Measurements from ENCODE around the gene ZNF70.

Gene ZNF70

DNA sequence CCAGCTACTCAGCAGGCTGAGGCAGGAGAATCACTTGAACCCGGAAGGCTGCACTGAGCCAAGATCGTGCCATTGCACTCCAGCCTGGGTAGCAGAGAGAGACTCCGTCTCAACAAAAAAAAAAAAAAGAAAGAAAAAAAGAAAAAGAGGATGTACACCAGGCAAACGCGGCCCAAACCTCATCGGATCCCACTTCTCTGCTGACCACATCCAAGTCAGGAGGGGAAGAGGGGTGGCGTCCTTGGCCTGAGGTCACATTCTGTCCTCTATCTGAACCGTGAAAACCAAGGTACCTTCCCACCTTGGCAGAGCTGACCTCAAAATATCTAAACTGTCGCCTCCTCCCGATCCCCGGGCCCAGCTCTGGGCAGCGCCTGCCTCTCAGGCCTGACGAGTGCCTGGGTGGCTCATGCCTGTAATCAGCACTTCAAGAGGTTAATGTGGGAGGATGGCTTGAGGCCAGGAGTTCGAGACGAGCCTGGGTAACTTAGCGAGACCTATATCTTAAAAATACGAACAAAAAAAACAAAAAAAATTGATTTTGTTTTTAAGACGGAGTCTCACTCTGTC lies 35.0 kb downstream of the ZNF70 start:
- no peak for DNase-seq

DNA sequence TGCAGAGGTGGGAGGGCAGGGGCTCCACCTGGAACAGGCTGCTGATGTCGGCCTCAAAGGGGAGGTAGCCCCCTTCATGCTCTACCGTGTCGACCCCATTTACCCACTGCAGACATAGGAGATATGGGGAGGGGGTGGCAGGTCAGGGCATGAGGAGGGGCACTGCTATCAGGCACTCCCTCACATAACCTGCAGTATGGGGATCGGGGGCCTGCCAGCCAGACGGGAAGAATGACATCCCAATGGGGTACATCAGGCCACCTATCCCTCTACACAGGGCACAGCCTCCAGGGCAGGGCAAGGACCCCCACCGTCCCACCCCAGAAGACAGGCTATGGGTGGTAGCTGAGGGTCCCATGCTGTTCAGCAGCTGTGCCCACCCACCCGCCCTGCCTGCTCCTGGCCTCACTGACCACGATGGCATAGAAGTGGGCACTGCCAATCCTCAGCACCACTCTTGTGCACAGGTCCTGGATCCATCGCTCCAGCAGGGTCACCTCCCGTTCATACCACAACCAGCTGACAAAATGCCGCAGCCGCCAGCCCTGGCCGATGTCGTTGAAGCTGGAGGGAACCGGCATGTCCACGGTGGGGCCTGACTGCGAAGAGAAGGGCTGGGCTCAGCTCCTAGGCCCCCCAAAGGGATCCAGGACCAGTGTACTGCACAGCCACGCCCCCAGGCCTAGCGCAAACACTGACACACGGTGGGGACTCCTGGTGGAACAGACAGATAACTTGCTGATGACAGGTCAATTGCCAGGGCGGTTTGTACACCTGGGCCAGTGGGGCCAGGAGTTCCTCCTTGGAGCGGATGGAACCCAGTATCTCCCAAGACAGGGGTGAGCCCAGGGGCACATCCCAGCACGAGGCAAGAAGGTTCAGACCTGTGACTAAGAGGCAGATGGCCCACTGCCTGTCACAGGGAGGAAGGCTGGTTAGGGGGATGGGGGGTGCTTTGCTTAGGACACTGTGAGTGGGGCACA lies 36.0 kb downstream of the ZNF70 start:
- no peak for DNase-seq

DNA sequence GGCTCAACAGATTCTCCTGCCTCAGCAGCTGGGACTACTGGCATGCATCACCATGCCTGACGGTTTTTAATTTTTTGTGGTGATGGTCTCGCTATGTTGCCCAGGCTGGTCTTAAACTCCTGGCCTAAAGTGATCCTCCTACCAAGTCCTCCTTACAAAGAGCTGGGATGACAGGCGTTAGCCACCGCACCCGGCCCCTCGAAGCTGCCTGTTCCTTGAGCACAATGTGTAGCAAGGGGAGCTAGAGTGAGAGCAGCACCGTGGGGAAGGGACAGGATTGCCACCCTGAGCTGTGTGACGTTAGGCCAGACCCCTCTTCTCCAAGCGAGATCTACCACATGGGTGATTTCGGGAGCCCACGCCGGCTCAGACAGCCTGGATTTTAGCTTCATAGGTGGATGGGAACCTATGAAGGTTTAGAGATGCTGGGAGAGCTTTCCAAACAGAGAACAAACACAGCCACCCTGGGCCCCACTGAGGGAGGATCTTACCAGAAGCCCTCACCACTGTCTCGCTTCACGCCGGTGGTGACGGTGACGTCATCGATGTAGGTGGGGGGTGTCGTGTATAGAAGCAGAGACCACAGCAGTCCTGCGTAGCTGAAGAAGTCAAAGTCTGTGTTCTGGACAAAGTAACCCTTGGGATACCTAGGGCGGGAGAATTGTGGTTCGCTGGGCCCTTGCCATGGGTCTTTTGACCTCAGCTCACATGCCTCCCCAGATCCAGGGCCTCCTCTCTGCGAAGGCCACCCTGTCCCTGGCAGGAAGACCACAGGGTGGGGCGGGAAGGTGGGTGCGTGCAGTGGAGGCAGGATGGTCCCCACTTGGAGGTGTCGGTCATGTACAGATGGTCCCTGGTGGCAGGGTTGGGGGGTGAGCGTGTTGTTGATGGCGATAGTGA lies 37.0 kb downstream of the ZNF70 start:
- no peak for DNase-seq

DNA sequence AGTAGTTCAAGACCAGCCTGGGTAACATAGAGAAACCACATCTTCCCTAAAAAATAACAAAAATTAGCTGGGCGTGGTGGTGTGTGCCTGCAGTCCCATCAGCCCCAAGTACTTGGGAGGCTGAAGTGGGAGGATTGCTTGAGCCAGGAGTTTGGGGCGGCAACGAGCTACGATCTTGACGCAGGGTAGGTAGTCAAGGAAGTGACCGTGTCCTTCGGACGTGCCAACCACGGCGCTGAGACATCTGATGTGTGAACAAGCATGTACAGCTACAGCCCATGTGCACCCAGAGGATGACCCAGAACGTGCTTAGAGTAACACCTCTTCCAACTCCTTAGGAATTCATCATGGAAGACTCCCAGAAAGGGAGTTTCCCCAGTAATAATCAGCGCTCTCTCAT lies 38.7 kb downstream of the ZNF70 start:
- DNase-seq, result no peak

DNA sequence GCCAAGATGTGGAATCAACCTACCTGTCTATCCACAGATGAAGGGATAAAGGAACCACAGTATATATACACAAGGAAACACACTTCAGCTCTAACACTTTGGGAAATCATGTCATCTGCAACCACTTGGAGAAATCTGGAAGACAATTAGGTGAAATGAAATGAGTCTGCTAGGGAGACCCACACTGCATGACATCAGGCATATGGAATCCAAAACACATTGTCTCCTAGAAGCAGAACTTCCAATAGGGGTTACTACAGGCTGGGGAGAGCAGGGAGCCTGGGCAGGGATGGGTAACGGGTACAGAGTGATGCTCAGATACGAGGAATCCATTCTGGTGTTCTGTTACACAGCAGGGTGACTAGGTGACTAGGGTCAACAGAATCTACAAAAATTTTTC lies 41.8 kb downstream of the ZNF70 start:
- DNase-seq, result no peak

DNA sequence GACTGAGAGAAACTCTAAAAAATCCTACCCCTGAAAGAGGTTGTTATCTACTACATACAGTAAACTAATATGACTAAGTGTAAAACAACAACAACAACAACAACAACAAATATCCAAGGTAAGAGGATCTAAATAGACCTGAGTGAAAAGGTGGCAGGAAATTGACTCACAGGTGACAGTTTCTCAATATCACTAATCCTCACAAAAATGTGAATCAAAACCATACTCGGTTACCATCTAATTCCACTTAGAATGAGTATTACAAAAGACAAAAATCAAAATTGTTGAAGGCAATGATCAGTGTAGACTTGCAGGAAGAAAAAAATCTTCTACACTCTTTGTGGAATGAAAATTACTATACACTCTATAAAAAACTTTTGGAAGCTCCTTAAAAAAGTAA lies 42.6 kb downstream of the ZNF70 start:
- DNase-seq, result no peak

DNA sequence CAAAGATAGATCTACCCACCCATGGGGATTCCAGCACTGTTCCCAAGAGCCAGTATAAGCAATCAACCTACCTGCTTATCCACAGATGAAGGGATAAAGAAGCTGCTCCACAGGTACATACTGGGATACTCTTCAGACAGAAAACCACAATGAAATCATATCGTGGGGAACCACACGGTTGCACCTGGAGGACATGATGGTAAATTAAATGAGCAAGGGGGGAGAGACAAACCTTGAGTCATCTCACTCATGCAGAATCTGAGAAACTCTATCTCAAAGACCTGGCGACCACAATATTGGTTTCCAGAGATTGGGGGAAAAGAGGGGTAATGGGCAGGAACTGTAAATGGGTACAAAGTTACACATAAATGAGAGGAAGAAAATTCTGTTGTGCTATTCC lies 45.6 kb downstream of the ZNF70 start:
- no peak for DNase-seq

DNA sequence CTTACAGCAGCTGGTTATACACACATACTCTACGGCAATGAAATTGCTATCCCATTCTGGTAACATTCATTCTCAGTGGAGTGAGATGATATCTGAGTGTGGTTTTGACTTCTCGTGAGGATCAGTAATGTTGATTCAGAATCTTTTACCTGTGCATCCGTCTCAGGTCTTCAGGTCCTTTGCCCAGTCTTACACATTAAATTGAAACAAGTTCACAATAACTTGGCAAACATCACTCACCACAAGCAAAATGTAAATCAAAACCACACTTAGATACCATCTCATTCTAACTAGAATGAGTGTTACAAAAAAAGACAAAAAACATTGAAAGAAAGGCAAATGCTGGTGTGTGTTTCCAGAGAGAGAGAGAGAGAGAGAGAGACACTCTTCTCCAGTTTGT lies 46.1 kb downstream of the ZNF70 start:
- no peak for DNase-seq

DNA sequence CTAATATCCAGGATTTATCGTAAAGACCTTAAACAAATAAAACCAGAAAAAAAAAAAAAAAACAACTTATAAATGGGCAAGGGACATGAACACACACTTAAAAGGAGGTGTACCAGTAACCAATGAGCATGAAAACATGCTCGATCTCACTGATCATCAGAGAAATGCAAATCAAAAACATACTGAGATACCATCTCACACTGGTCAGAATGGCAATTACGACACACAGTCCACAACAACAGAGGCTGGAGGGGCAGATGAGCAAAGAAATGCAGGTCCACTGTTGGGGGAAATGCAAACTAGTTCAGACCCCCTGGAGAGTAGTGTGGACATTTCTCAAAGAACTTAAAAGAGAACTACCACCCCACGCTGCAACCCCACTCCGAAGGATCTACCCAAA lies 46.9 kb downstream of the ZNF70 start:
- DNase-seq, result no peak

DNA sequence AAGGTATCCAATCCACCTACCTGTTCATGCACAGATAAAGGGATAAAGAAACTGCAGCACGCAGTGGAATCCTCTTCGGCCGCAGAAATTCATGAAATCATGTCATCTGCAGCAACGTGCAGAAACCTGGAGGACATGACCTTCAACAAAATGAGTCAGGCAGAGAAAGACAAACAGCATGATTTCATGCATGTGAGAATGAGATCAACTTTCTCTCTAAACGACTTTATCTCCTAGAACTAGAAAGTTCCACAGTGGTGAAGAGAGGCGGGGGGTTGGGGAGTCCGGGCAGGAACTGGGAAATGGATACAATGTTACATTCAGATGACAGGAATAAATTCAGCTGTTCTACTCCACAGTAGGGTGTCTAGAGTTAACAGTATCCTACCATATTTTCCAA lies 50.2 kb downstream of the ZNF70 start:
- DNase-seq, result no peak

DNA sequence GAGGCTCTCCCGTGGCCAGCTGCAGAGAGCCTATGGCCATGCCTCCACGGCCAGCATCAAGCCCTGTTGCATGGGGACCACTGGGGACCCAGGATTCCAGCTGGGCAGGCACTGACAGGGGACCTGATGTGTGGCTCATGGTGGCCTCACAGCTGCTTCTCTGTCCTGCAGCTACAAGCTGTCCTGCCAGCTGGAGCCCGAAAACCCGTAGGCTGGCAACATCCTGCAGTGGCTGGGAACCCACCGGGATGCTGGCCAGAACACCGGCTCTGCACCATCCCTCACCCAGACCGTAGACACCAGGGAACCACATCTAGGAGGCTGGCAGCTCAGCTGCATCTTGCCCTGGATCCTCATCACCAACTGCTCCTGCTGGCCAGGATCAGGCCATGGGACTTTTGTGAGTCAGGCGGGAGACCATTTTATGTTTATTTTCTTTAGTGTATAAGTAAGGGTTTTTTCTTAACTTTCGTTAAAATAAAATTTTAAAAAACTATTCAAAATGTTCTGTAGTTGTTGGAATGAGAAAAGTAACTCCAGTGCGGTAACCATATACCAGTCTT lies 52.2 kb downstream of the ZNF70 start:
- no peak for DNase-seq

DNA sequence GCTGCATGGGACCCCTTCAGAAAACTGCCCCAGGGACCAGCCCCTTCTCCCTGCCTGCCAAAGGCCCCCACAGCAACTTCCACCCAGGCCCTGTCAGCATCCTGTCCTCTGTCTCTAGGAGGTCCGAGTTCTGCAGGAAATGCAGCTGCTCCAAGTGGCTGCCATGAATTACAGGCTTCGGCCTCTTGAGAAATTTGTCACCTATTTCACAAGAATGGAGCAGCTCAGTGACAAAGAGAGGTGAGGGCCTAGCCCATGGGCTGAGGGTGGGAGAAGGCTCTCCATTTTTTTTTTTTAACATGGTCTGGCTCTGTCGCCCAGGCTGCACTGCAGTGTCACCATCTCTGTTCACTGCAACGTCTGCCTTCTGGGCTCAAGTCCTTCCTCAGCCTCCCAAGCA lies 52.8 kb downstream of the ZNF70 start:
- DNase-seq, result no peak

DNA sequence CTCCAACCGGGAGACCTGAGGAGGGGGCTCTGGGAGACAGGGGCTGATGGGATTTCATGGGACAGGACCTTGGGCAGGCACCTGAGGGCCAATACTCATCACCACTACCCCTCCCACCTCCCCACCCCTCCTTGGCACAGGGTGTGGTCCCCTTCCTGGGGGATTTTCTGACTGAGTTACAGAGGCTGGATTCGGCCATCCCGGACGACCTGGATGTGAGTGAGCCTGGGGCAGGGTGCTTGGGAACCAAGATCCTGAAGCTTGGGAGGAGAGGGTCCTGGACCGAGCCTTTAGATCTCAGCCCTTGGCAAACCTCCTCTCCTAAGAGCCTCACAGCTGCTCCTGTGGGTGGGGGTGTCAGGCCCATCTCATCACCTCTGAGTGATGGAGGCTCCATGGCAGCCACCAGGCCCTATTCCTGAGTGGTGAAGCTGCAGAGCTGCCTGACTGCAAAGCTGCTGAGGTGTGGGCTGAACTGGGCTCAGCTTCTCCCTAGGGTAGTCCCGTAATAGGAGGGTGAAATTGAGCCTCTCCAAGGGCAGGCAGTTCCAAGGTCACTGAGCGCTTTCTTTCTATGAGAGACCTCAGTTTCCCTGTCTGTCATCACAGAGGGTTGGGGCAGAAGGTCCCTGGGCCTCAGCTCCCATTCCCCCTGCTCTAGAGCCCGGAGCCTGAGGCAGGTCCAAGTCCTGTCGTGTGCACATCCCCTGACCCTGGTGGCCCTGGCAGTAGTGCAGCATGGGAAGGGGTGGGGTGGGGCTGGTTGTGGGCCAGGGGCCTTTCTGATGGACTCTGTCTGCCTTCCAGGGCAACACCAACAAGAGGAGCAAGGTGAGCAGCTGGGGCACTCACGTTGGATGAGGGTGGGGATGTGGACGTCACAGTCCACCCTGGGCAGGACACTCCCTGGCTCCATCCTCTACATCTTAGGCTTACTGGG lies 53.6 kb downstream of the ZNF70 start:
- no peak for DNase-seq

DNA sequence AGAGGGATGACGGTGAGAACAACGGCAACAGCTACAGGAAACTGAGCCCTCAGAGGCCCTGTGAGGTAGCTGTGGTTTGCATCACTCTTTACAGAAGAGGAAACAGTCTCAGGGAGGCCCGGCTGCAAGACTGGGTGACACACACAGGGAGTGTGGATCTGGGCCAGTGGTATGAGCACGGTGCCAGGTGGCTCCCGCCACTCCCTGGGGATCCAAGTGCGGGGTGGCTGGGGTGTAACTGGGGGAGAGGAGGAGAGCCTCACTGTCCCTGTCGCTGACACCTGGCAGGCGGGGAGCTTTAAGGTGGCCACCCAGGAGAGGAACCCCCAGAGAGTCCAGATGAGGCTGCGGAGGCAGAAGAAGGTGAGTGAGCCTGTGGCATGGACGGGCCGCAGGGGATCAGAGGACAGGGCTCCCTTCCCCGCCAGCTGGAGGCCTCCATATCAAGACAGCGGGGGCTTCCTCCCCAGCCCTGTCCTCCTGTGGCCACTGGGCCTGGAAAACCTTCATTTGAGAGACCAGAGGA lies 54.5 kb downstream of the ZNF70 start:
- DNase-seq, result no peak

DNA sequence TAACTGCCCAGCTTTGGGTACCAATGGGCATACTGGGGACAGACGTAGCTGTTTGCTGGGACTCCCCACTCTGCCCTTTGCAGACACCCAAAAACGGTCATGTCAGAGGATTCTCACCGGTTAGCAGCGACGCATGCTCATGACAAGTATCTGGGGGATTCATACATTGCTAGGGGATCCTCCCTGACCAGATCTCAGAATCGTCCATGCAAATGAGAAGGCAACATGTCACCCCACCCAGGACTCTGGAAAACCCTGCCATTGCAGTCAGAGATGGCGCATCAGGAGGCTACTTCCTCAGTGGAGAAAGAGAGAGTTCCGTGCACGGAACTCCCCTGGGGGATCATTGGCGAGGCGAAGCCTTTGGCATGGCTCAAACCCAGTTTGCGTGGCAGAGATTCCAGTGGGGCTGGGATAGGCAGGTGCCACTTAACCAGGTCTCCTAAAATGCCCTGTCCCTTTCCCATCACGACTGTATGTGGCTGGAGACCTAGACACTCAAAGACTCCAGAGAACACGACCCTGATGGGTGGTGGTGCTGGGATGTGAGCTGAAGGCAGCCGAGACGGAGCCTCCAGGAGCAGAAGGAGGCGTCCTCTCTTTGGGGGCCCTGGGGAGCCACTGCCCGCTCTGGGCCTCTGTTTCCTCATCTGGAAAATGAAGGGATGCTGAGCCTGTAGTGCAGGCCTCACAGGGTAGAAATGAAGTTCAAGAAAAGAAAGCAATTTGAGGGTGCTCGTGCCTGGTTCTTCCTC lies 55.2 kb downstream of the ZNF70 start:
- no peak for DNase-seq

DNA sequence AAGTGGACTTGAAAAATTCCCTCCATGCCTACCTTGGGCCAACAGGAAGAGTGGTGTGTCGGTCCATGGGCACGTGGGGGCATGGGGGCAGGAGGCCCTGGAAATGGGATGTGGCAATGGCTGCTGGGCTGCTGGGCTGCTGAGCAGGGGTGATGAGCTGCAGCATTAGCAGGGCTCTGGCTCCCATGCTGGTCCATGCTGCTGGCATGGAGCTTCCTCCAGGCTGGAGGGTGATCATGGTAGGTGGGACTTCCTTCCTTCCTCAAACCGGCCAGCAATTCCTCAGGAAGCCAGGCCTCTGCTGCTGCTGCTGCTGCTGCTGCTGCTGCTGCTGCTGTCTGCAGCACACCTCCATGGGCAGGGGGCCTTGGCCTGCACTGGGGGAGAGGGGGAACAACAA lies 55.8 kb downstream of the ZNF70 start:
- DNase-seq, result no peak

DNA sequence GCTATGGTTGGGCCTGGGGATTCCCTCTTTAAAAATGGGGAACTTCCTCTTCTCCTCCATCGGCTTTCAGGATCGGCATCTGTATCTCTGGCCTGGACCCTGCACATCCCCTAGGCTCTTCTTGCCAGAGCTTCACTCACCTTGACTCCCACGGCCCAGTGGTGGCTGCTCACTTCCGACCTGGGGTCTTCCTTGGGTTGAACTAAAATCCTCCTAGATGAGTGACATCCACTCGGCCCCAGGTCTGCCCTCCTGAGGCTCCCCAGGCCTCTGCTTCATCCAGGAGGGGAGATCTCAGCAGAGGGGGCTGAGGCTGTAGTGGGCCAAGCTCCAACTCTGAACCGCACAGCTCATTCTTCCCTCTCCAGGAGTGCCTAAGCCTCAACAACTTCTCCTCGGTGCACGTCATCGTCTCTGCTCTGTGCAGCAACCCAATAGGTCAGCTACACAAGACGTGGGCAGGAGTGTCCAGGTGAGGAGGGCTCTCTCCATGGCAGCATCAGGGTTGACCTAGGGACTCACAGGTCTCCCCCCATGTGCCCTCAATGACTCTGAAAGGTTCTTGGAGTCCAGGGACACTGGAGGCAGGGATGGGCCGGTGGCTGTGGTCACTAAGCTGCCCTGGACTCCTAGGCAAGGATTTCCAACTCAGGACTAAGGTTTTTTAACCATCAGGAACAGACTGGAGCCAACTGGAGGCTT lies 56.8 kb downstream of the ZNF70 start:
- no peak for DNase-seq

DNA sequence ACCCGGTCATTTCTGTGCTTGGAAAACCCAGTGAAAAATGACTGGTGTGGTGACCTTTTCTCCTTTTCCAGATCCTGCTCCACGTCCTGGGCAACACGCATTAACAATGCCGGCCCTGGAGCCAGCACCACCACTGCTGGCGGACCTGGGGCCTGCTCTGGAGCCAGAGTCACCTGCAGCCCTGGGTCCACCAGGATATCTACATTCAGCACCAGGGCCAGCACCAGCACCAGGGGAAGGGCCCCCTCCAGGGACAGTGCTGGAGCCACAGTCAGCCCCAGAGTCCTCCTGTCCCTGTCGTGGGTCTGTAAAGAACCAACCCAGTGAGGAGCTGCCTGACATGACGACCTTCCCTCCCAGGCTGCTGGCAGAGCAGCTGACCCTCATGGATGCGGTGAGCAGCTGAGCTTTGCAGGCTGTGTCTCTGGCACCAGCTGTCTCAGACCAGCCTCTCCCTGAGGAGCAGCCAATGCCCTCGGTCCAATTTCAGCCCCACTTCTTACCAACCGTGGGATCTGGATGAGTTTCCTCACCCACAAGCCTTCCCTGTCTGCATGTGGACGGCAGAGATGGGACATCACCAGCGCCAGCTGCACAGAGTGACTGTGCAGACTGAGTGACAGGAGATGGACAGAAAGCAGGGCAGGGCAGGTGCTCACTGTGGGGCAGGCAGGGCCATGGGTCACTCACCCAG lies 58.2 kb downstream of the ZNF70 start:
- no peak for DNase-seq

DNA sequence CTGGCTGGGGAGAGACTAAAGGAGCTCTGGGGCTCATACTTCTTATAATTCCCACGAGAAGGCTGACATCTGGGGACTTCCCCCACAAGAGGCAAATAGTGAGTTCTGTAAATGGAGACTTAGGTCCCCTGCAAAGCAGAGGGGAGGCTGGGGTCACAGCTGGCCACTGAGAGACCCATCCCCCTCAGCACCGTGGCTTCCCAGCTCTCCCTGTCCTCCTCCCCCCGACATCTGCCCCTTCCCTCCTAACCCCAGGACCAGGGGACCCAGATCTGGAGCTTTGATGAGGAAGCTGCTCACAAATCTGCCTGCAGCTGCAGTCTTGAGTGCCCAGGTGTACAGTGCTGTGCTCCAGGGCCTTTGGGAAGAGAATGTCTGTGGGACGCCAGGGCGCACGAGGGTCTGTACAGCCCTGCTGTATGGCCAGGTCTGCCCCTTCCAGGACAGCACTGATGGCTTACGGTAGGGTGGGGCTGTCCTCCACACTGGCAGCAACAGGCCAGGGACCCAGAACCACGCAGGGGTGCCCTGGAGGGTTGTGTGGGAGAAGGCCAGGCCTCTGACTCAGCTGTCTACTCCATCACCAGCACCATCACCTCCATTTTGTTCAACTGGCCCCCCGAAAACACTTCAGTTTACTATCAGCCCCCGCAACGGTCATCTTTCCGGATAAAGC lies 59.0 kb downstream of the ZNF70 start:
- no peak for DNase-seq
